HG02588 (cell line): ENCODE data around the gene ZNF592.

Experiments
- ATAC-seq: cut with Tn5 transposase; IDR thresholded peaks from one replicate; pipeline ENCODE4 v1.9.1; 2021; ENCODE audit warnings: mild to moderate bottlenecking, moderate library complexity; ENCODE audit not compliant: unreplicated experiment

Gene ZNF592

GRCh38 chr15:84804005-84804900 lies 55.9 kb downstream of the ZNF592 start:
- ATAC-seq, result no peak

DNA sequence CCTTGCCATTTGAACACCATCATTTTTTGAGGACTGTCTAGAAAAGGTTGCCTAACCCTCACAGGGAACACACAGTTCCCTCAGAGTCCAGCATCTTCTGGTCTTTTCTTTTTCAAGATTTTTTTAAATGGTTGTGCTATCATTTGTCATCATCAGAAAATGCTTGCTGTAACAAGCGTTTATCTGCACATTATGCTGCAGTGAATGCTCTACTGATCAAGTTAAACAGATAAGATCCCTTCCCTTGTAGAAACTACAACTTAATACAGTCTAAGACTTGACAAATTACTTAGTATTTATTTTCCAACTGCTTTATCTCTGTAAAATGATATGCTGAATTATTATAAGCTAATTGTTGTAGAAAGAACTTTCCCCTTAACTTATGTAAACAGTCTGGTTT lies 56.8 kb downstream of the ZNF592 start:
- no peak for ATAC-seq

DNA sequence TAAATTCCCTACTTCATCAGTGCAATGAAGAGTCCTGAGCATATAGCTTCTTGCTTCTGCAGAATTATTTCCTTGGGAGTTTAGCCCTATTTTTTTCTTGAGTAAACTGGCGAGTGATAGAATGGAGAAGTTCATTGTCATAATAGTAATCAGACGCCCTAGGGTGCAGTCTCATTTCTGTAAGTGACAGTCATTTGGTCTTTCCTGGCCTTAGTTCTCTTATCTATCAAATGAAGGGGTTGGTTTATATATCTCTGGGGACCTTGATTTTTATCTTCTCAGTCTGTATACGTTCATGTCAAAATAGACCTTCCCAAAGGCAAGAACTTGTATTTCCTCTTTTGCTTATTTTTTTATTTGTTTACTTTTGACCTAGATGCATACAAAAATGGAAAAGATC lies 58.8 kb downstream of the ZNF592 start:
- ATAC-seq, result no peak

GRCh38 chr15:84810073-84810840 lies 61.9 kb downstream of the ZNF592 start:
- ATAC-seq, result no peak

GRCh38 chr15:84811151-84811550 lies 62.8 kb downstream of the ZNF592 start:
- no peak for ATAC-seq

DNA sequence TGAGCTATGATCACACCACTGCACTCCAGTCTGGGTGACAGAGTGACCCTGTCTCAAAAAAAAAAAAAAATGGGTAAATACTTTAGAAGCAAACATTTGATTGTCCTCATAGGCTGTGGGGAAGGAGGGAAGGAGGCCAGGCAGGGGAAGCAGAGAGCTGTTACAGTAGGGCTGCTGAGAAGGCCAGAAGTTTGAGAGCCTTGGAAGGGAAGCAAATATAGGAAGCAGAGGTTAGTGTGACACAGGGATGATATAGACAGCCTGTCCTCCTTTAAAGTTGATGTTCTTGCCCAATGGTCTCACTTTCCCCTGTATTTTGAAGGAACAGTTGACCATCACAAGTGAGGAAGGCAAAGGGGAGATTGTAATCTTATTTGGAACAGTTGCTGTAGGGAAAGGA lies 63.4 kb downstream of the ZNF592 start:
- ATAC-seq, result no peak

DNA sequence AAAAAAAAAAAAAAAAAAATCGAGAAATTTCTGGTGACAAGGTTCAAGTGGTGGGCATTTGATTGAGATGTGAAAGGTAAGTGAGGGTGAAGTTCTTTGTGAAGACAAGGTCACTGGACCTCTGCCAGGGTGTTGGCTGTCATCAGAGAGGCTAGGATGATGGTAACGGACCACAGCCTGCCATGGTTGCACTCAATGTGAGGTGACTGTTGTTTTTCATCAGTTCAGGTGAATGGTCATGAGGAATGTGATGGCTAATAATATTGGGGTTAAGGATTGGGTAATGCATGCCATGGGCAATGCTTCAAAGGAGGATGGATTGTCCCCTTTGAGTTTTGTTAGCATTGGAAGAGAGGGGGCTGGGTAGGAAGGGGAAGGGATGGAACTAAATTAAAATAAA lies 64.5 kb downstream of the ZNF592 start:
- no peak for ATAC-seq

GRCh38 chr15:84813435-84813834 lies 65.0 kb downstream of the ZNF592 start:
- ATAC-seq, result no peak

DNA sequence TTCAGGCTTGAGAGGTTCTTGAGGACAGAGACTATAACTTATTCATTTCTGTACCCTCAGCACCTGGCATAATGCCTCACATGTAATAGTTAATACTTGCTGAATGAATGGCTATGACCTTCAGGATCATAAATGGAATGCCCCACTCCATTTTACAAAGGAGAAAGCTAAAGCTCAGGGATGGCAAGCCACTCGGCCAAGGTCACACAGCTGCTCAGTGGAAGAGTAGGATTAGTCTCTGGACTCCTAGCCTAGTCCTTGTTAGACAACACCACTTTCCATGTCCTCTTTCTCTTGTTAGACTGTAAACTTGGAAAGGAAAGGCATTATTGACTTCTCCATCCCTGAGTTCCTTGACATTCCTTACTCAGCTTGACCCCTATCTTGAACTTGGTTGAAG lies 65.5 kb downstream of the ZNF592 start:
- no peak for ATAC-seq

GRCh38 chr15:84814916-84815315 lies 66.5 kb downstream of the ZNF592 start:
- no peak for ATAC-seq

GRCh38 chr15:84816694-84817465 lies 68.5 kb downstream of the ZNF592 start, which contains the start of gene ALPK3:
Gene ALPK3 (plus strand): TSS chr15:84817356. CDS start chr15:84817453, 97 bp downstream.
- ATAC-seq, result no peak

DNA sequence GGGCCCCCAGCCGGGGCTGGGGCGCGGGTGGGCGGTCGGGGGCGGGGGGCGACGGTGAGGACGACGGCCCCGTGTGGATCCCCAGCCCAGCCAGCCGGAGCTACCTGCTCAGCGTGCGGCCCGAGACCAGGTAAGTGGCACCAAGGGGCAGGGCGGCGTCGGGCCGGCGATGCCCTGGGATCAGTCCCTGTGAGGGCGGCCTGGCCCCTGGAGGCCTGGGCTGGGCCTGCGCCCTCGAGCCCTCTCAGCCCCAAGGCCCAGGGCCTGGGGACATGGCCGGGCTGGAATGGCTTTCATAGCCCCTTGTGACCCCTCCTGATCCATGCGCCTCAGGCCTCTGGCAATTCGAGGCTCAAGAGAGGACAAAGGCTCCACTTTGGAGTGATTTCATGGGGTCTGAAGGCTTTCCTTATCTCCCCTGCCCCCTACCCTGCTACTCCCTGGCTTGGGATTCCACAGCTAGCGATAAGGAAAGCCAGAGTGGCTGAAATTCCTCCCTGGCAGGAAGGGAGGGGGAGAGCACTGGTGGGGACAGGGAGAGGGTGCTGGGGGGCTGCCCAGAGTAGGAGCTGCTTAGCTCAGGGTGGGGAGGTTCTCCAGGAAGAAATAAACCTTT lies 69.2 kb downstream of the ZNF592 start:
- ATAC-seq, result no peak

DNA sequence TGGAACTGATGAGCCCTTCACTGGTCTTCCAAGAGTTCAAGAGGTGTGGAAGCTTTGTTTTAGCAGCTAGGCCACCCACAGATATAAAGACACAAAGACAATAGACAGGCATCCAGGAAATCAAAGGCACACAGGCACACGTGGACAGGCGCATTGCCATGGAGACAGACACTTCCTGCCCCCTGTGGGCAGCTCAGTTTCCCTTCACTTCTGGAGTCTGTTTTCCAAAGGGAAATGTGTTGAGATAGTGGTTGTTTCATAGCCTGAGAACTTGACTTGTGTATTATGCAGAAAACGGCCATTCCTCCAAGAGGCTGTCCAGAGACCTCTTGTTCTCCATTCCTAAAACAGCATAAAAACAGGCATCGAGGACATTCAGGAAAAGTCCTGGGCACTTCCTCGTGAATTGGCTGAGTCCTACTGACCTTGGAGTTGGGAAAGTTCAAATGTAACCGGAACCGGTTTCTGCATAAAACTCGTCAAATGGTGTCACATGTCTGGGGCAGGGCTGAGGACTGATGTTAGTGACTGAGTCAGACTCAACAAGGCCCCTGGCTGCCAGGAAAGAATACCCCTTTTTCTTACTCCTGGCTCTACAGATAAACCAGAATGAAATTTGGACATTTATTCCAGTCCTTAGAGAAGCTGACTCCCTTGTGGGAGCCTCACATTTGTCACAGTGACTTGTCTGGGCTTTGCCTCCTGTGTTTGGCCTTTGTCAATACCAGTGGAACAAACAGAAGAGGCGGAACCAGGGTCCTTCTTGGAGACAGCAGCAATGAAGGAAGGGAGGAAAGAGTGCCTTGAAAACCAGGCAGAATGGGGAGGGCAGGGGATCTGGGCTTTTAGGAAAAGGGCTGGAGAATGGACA lies 70.1 kb downstream of the ZNF592 start:
- ATAC-seq, result no peak

DNA sequence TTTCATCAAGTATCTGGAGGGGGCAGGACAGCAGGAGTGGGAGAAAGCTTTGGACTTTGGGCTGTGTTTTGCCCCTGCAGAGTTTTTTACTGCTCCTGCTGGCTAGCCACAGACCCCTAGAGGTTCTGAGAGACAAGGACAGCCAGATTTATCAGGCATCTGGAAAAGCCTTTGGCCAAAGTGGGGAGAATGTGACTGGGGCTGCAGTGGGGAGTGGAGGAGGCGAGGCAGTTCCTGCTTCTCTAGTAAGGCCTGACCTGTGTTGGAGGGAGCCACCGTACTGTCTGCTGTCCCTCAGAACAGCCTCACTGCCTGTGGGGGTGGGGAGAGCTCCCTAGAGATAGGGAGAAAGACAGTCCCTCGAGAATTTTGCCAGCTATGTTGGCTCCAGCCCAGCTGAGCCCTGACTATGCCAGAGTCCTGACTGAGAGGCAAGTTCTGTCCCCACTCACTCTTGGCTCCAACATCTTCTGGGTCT lies 70.9 kb downstream of the ZNF592 start:
- ATAC-seq, result no peak

- ATAC-seq, result no peak
Observed at GRCh38 chr15:84819791-84820190, 71.4 kb downstream of the ZNF592 start.

DNA sequence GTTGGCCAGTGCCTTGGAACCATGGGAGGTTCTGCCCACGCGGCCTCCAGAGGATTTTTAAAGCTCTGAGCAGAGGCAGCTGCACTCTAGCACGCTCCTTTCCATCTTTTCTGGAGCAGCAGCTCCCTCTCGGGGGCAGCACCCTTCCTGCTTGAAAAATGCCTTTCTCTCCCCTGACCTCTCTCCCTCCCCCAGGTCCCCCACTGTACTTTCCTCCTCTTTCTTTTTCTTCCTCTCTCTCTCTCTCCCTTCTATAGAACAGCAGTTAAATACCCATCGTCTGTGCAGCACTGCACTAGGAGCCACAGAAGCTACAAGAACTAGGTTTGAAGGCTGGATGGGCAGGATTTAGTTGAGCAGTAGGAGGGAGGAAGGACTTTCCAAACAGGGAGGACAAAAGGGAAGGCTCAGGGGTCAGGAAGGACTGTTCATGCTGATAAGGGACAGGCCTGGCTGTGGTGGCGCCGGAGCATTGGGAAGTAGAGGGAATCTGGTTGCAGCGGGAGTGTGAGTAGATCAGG lies 73.2 kb downstream of the ZNF592 start:
- ATAC-seq, result no peak

DNA sequence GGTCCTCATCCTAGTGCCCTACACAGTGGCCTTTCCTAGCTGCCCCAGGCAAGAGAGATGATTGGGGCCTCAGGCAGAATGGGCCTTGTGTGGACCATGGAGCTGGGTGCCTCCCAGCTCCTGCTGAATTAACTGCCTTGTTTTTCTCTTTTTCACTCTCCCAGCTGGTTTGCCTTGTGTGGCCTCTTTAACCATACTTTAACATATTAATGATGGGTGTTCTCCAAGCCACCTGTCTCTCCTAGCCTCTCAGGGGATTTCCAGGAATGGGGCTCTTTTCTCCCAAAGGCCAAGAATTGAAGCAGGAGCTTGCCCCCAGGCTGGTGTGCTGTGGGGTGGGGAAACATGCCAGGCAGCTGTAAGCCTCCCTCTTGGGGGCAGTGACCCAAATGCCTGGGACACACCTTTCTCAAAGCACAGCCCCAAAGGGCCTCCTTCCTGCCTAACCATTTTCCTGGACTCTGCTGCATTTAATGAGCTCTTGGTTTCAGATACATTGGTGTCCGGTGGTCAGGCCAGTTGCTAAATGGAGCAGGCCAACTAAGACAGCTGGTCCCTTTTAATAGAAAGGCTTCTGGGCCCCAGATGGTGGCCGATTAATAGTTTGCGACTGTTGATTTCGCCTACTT lies 74.4 kb downstream of the ZNF592 start:
- no peak for ATAC-seq

- no peak for ATAC-seq
Observed at GRCh38 chr15:84823282-84823878, 75.0 kb downstream of the ZNF592 start.
